RWPE2 (cell line): Measurements from ENCODE around the gene C2orf68.

ENCODE experiments used
- ATAC-seq: fragments of 200-7000 bp; cut with Tn5 transposase; 3 replicates; pipeline ENCODE4 v1.9.1; 2021; ENCODE audit warnings: low read depth
- DNase-seq: peaks from one replicate; pipeline ENCODE4 v3.0.0-alpha.2; 2020; ENCODE audit warnings: low spot score
- H3K27ac ChIP-seq: fragments of 450-650 bp; 2 replicates; pipeline ENCODE4 v1.5.1; 2017; ENCODE audit warnings: mild to moderate bottlenecking; ENCODE audit not compliant: poor library complexity, severe bottlenecking
- H3K27me3 ChIP-seq: fragments of 250-450 bp; sonication (Bioruptor Pico); 2 replicates; pipeline ENCODE4 v1.5.1; 2021; ENCODE audit warnings: mild to moderate bottlenecking, moderate library complexity; ENCODE audit not compliant: insufficient read depth, poor library complexity, severe bottlenecking
- H3K36me3 ChIP-seq: fragments of 250-450 bp; sonication (Bioruptor Pico); 2 replicates; pipeline ENCODE4 v1.5.1; 2020; ENCODE audit warnings: low read depth, mild to moderate bottlenecking, moderate library complexity
- H3K4me1 ChIP-seq: fragments of 250-450 bp; sonication (Bioruptor Pico); 2 replicates; pipeline ENCODE4 v1.5.1; 2021; ENCODE audit warnings: mild to moderate bottlenecking, moderate library complexity; ENCODE audit not compliant: insufficient read depth, poor library complexity, severe bottlenecking
- H3K4me3 ChIP-seq: fragments of 250-450 bp; sonication (Bioruptor Pico); 2 replicates; pipeline ENCODE4 v1.5.1; 2021; ENCODE audit warnings: mild to moderate bottlenecking, moderate library complexity; ENCODE audit not compliant: severe bottlenecking
- H3K9me3 ChIP-seq: fragments of 250-450 bp; sonication (Bioruptor Pico); 2 replicates; pipeline ENCODE4 v1.5.1; 2021; ENCODE audit warnings: mild to moderate bottlenecking, moderate library complexity; ENCODE audit not compliant: severe bottlenecking
- CTCF ChIP-seq: fragments of 450-650 bp; IDR thresholded peaks from one replicate; pipeline ENCODE4 v1.5.1; 2017; ENCODE audit warnings: mild to moderate bottlenecking, moderate library complexity; ENCODE audit not compliant: poor library complexity, severe bottlenecking

C2orf68 gene

DNA sequence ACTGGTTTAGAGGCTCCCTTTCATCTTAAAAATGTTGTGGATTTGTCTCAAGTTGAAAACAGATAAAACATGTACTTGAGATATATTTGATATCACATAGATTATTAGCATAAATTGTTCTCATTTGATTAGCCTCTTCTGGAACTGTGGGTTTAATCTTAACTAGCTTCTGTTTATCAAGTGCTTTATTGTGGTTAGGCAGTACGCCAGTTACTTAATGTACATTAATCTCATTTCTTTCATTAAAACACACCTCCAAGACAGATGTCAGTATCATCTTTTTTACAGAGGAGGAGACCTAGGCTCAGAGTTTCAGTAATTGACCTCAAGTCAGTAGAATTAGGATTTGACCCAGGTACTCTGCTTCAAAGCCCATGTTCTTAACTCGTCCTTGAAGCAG is 34.3 kb upstream of the C2orf68 start:
- peaks cover 93% of the 10 kb centered on the region for H3K36me3 ChIP-seq
- H3K27ac ChIP-seq, result no peak overlapping the region
- peaks cover 12% of the 10 kb centered on the region for H3K4me1 ChIP-seq
- H3K27me3 ChIP-seq, result no peaks in the 10 kb centered on the region
- H3K4me3 ChIP-seq, result no peak overlapping the region
- no peak for TF ChIP-seq CTCF
- no peaks in the 10 kb centered on the region for H3K9me3 ChIP-seq
- DNase-seq (no peak), ATAC-seq (no peak)

DNA sequence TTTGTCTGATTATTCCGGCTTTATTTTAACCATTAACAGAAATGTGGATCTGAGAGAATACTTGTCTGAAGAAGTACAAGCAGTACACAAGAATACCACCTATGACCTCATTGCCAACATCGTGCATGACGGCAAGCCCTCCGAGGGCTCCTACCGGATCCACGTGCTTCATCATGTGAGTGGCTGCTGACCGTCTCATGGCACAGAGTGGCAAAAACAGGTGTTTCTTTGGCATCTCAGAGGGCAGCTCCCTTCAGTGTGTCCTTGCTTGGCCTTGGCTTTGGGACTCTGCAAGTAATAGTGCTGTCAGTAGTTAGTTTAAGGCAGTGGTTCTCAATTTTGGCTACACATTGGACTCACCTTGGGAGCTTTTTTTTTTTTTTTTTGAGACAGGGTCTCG is 33.0 kb upstream of the C2orf68 start:
- no peaks in the 10 kb centered on the region for H3K9me3 ChIP-seq
- peaks cover 93% of the 10 kb centered on the region for H3K36me3 ChIP-seq
- no peaks in the 10 kb centered on the region for H3K27me3 ChIP-seq
- no peak overlapping the region for H3K4me3 ChIP-seq
- DNase-seq (no peak), ATAC-seq (no peak)
- H3K27ac ChIP-seq, result no peak overlapping the region
- no peak for TF ChIP-seq CTCF
- peaks cover 8% of the 10 kb centered on the region for H3K4me1 ChIP-seq

GRCh38 chr2:85642725-85643124 is 30.9 kb upstream of the C2orf68 start:
- H3K36me3 ChIP-seq, result peaks cover 94% of the 10 kb centered on the region
- no peak for TF ChIP-seq CTCF
- DNase-seq (no peak), ATAC-seq (no peak)
- H3K27me3 ChIP-seq, result no peaks in the 10 kb centered on the region
- H3K27ac ChIP-seq, result no peak overlapping the region
- H3K4me1 ChIP-seq, result no peaks in the 10 kb centered on the region
- no peaks in the 10 kb centered on the region for H3K9me3 ChIP-seq
- no peak overlapping the region for H3K4me3 ChIP-seq

DNA sequence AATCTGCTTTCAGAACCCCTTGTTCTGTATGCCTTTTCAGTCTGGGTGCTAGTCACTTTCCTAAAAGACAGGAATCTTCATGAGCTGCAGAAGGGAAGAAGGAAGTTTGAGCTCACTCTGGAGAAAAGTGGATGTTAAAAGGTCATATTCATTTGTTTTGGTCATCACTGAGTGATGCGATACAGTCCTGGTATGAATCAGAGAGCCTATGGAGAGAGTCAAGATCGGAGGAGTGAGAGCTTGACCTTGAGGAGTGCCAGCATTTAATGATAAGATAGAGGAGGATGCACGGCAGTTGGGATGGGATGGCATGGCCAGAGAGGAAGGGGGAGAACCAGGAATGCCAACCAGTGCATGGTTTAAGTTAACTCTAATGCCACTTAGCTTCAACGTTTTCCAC is 23.8 kb upstream of the C2orf68 start:
- no peak for ATAC-seq

GRCh38 chr2:85635011-85635410 is 23.1 kb upstream of the C2orf68 start:
- no peak for TF ChIP-seq CTCF

More for the DNA sequence above, 23.8 kb upstream of the C2orf68 start:
- Histone ChIP-seq H3K4me1 (no peaks in the 10 kb centered on the region), H3K9me3 (no peaks in the 10 kb centered on the region), H3K36me3 (peaks cover 96% of the 10 kb centered on the region), H3K27ac (no peak overlapping the region), H3K4me3 (no peak overlapping the region), H3K27me3 (no peaks in the 10 kb centered on the region)
- no peak for DNase-seq
- TF ChIP-seq CTCF, result no peak

More at GRCh38 chr2:85635011-85635410, 23.1 kb upstream of the C2orf68 start:
- Histone ChIP-seq H3K4me1 (no peaks in the 10 kb centered on the region), H3K36me3 (peaks cover 96% of the 10 kb centered on the region), H3K4me3 (no peak overlapping the region), H3K27ac (no peak overlapping the region), H3K27me3 (no peaks in the 10 kb centered on the region), H3K9me3 (no peaks in the 10 kb centered on the region)
- ATAC-seq (no peak), DNase-seq (no peak)
